Astrocyte (in vitro differentiated cells and primary cell): ENCODE results near the gene RTEL1. TPM values are rescaled to one million over a fixed set of nuclear protein-coding genes. Genes with fewer than 3 reads are reported as not detected.
A peak's percentile ranks its signal among the peaks of the same experiment; 100 is the strongest.

Experiments used
- DNase-seq: peaks from one replicate; pipeline ENCODE4 v3.0.0-alpha.2; 2010; ENCODE audit warnings: low read depth
- FAIRE-seq: peaks from 2 replicates; lab custom pipeline; 2011; peaks lifted over from hg19 to GRCh38; lab: Jason Lieb, UNC
- H2AFZ ChIP-seq: 2 replicates; pipeline ENCODE4 v1.6.0; 2012; ENCODE audit warnings: low read depth, low read length, inconsistent platforms
- H3K27ac ChIP-seq: 2 replicates; pipeline ENCODE4 v1.5.1; 2011; ENCODE audit warnings: low read depth, low read length, inconsistent platforms
- H3K27me3 ChIP-seq: 2 replicates; pipeline ENCODE4 v1.6.0; 2011; ENCODE audit warnings: low read length, inconsistent platforms; ENCODE audit not compliant: insufficient read depth
- H3K36me3 ChIP-seq: 2 replicates; pipeline ENCODE4 v1.5.1; 2011; ENCODE audit warnings: low read length, inconsistent platforms; ENCODE audit not compliant: insufficient read depth
- H3K4me1 ChIP-seq: 2 replicates; pipeline ENCODE4 v1.5.1; 2011; ENCODE audit warnings: low read length, inconsistent platforms; ENCODE audit not compliant: insufficient read depth
- H3K4me2 ChIP-seq: 2 replicates; pipeline ENCODE4 v1.6.0; 2012; ENCODE audit warnings: low read length, inconsistent platforms
- H3K4me3 ChIP-seq: 2 replicates; pipeline ENCODE4 v1.5.1; 2011; ENCODE audit warnings: low read depth, mild to moderate bottlenecking, low read length, inconsistent platforms; ENCODE audit not compliant: insufficient read depth
- H3K79me2 ChIP-seq: 2 replicates; pipeline ENCODE4 v1.6.0; 2012; ENCODE audit warnings: mild to moderate bottlenecking, low read length, inconsistent platforms; ENCODE audit not compliant: insufficient read depth
- H3K9ac ChIP-seq: 2 replicates; pipeline ENCODE4 v1.6.0; 2012; ENCODE audit warnings: mild to moderate bottlenecking, low read length, inconsistent platforms
- H3K9me3 ChIP-seq: 2 replicates; pipeline ENCODE4 v1.5.1; 2012; ENCODE audit warnings: low read depth, mild to moderate bottlenecking, low read length, inconsistent platforms; ENCODE audit not compliant: insufficient read depth
- H4K20me1 ChIP-seq: 2 replicates; pipeline ENCODE4 v1.6.0; 2012; ENCODE audit warnings: low read length, inconsistent platforms; ENCODE audit not compliant: insufficient read depth
- H3K27ac Mint-ChIP-seq: one replicate; pipeline ENCODE4 v1.8.0; 2021; ENCODE audit warnings: mild to moderate bottlenecking, mixed read lengths; ENCODE audit not compliant: unreplicated experiment
- H3K27me3 Mint-ChIP-seq: one replicate; pipeline ENCODE4 v1.8.0; 2021; ENCODE audit warnings: low read depth, mixed read lengths; ENCODE audit not compliant: unreplicated experiment
- H3K36me3 Mint-ChIP-seq: one replicate; pipeline ENCODE4 v1.8.0; 2021; ENCODE audit warnings: low read depth, mixed read lengths; ENCODE audit not compliant: unreplicated experiment
- H3K4me1 Mint-ChIP-seq: one replicate; pipeline ENCODE4 v1.8.0; 2021; ENCODE audit warnings: low read depth, mixed read lengths; ENCODE audit not compliant: unreplicated experiment
- H3K4me3 Mint-ChIP-seq: one replicate; pipeline ENCODE4 v1.8.0; 2021; ENCODE audit warnings: mild to moderate bottlenecking, moderate library complexity, mixed read lengths; ENCODE audit not compliant: unreplicated experiment
- H3K9me3 Mint-ChIP-seq: one replicate; pipeline ENCODE4 v1.8.0; 2021; ENCODE audit warnings: mild to moderate bottlenecking, mixed read lengths; ENCODE audit not compliant: unreplicated experiment
- CTCF ChIP-seq: IDR thresholded peaks from 2 replicates; pipeline ENCODE4 v1.5.1; 2011; ENCODE audit warnings: low read depth, mild to moderate bottlenecking, inconsistent platforms, low read length, moderate library complexity; ENCODE audit not compliant: insufficient read depth
- EZH2 ChIP-seq: IDR thresholded peaks from 2 replicates; pipeline ENCODE4 v1.6.1; 2012; ENCODE audit warnings: mild to moderate bottlenecking, low read length, inconsistent platforms; ENCODE audit not compliant: insufficient read depth
- total RNA-seq: library from RNA; stranded (reverse); gene quantifications from 2 replicates; pipeline ENCODE4 v1.2.1, GENCODE V29; 2021

RTEL1 gene
- total RNA-seq, 1 donor from 2014 or later = 15.5 TPM

- Histone ChIP-seq H2AFZ (no peak overlapping the region), H3K4me1 (peaks cover 15% of the 10 kb centered on the region), H3K9ac (no peak overlapping the region), H3K27me3 (no peaks in the 10 kb centered on the region), H3K4me2 (peak overlapping the region; percentile 80), H3K4me3 (no peak overlapping the region), H3K36me3 (no peaks in the 10 kb centered on the region), H3K79me2 (peaks cover 8% of the 10 kb centered on the region), H3K9me3 (no peaks in the 10 kb centered on the region), H3K27ac (no peak overlapping the region), H4K20me1 (peaks cover 42% of the 10 kb centered on the region)
- Mint-ChIP-seq H3K27ac (no peak overlapping the region), H3K9me3 (no peaks in the 10 kb centered on the region), H3K4me3 (no peak overlapping the region), H3K27me3 (no peaks in the 10 kb centered on the region), H3K36me3 (peaks cover 11% of the 10 kb centered on the region), H3K4me1 (no peaks in the 10 kb centered on the region)
- no peak for FAIRE-seq
- TF ChIP-seq EZH2 (no peak), CTCF (no peak)
- DNase-seq = no peak
These were observed 80.6 kb downstream of the RTEL1 start for GRCh38 chr20:63738687-63739129.

GRCh38 chr20:63739130-63740069 is 81.3 kb downstream of the RTEL1 start, which contains the start of gene SLC2A4RG:
SLC2A4RG (plus strand) TSS chr20:63739776; CDS start chr20:63739913, 137 bp downstream.
- FAIRE-seq (no peak), DNase-seq (peak; percentile 34)
- H3K4me1 Mint-ChIP-seq = no peaks in the 10 kb centered on the region

More at GRCh38 chr20:63739130-63740069, 81.3 kb downstream of the RTEL1 start, which contains the start of gene SLC2A4RG:
- peak within 1 kb of the TSS; percentile 66 for H3K4me3 Mint-ChIP-seq
- Histone ChIP-seq H3K27me3 (no peaks in the 10 kb centered on the region), H3K4me3 (peak within 1 kb of the TSS; percentile 74), H3K27ac (peak within 1 kb of the TSS; percentile 65), H3K4me1 (peaks cover 15% of the 10 kb centered on the region), H3K9me3 (no peaks in the 10 kb centered on the region), H3K79me2 (peaks cover 8% of the 10 kb centered on the region), H3K4me2 (peak within 1 kb of the TSS; percentile 98), H2AFZ (peak within 1 kb of the TSS; percentile 18), H3K36me3 (no peaks in the 10 kb centered on the region), H4K20me1 (peaks cover 37% of the 10 kb centered on the region), H3K9ac (peak within 1 kb of the TSS; percentile 83)
- TF ChIP-seq EZH2 = no peak
- TF ChIP-seq CTCF = no peak
- H3K9me3 Mint-ChIP-seq = no peaks in the 10 kb centered on the region
- H3K36me3 Mint-ChIP-seq = peaks cover 4% of the 10 kb centered on the region
- H3K27me3 Mint-ChIP-seq = no peaks in the 10 kb centered on the region
- H3K27ac Mint-ChIP-seq = no peak within 1 kb of the TSS
